Naive B cell (primary cell): ENCODE data around the gene PFKFB4. TPM values are rescaled to one million over a fixed set of nuclear protein-coding genes. Genes with fewer than 3 reads are reported as not detected.

Experiments used
- ATAC-seq, 2 donors: fragments of 150-1000 bp; cut with Tn5 transposase; 2 replicates each; pipeline ENCODE4 v1.10.0; 2021; ENCODE audit warnings: low read depth in 2 of 2, mild to moderate bottlenecking in 2 of 2, moderate library complexity in 2 of 2
- DNase-seq: peaks from one replicate; pipeline ENCODE4 v3.0.0; 2022
- H3K27ac Mint-ChIP-seq, 6 donors: one replicate each; pipeline ENCODE4 v1.8.0; 2020 to 2022; ENCODE audit warnings: mild to moderate bottlenecking in 6 of 6, mixed read lengths in 6 of 6, moderate library complexity in 5 of 6, inconsistent platforms in 2 of 6
- H3K27me3 Mint-ChIP-seq, 3 donors: one replicate each; pipeline ENCODE4 v1.8.0; 2021 to 2022; ENCODE audit warnings: mixed read lengths in 3 of 3, mild to moderate bottlenecking in 1 of 3
- H3K36me3 Mint-ChIP-seq, 2 donors: one replicate each; pipeline ENCODE4 v1.8.0; 2020 to 2022; ENCODE audit warnings: mixed read lengths in 2 of 2, inconsistent platforms in 1 of 2, mild to moderate bottlenecking in 1 of 2
- H3K4me1 Mint-ChIP-seq, 3 donors: one replicate each; pipeline ENCODE4 v1.8.0; 2020 to 2022; ENCODE audit warnings: mixed read lengths in 3 of 3, inconsistent platforms in 1 of 3, mild to moderate bottlenecking in 1 of 3, moderate library complexity in 1 of 3
- H3K4me3 Mint-ChIP-seq, 8 donors: one replicate each; pipeline ENCODE4 v1.8.0; 2020 to 2022; ENCODE audit warnings: mild to moderate bottlenecking in 8 of 8, mixed read lengths in 8 of 8, moderate library complexity in 8 of 8, inconsistent platforms in 2 of 8
- H3K9me3 Mint-ChIP-seq, 7 donors: one replicate each; pipeline ENCODE4 v1.8.0; 2020 to 2022; ENCODE audit warnings: mixed read lengths in 7 of 7, mild to moderate bottlenecking in 5 of 7, inconsistent platforms in 2 of 7, moderate library complexity in 1 of 7
- polyA plus RNA-seq, 6 donors: library from polyadenylated mRNA; unstranded; fragments of 300-500 nt; fragmentation: Illumina TruSeq; gene quantifications; one replicate each; pipeline ENCODE4 v1.2.3, GENCODE V29; 2021; ENCODE audit warnings: low read depth in 6 of 6

The PFKFB4 gene
- polyA plus RNA-seq, 6 donors from 2014 or later, result 0.60 to 1.7 (median 0.73) TPM; not detected in 1

- H3K27me3 Mint-ChIP-seq, result no peaks in the 10 kb centered on the region
- H3K36me3 Mint-ChIP-seq, result no peaks in the 10 kb centered on the region
- H3K4me3 Mint-ChIP-seq, result no peak overlapping the region
- H3K9me3 Mint-ChIP-seq, result peaks cover 0 to 1% (median 0%) of the 10 kb centered on the region in 7 donors
- ATAC-seq (no peak), DNase-seq (no peak)
- no peaks in the 10 kb centered on the region for H3K4me1 Mint-ChIP-seq
- peak overlapping the region in 2 of 6 donors; percentile 19 to 30 for H3K27ac Mint-ChIP-seq
Observed at GRCh38 chr3:48528048-48528447, 28.6 kb downstream of the PFKFB4 start.

DNA sequence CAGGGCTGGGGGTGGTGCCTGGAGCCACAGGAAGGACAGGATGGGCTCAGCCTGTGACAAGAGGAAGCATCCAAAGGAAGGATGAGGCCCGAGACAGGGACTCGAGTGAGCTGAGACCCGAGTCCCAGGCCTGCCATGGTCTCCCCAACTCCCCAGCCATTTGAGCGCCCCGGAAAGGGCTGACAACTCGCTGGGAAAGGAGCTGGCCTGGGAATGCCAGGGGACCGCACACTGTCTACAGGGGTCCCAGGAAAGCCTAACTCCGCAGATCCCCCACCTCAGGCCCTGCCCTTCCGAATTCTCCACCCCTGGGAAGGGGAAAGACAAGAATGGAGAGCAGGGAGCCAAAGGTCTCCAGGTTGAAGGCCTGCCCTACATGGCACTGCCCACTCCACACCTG, 31.6 kb downstream of the PFKFB4 start:
- no peaks in the 10 kb centered on the region for H3K4me1 Mint-ChIP-seq
- H3K27ac Mint-ChIP-seq, result no peak overlapping the region
- H3K27me3 Mint-ChIP-seq, result no peaks in the 10 kb centered on the region
- H3K36me3 Mint-ChIP-seq, result no peaks in the 10 kb centered on the region
- no peak overlapping the region for H3K4me3 Mint-ChIP-seq
- no peaks in the 10 kb centered on the region for H3K9me3 Mint-ChIP-seq
- ATAC-seq (no peak), DNase-seq (no peak)

- Mint-ChIP-seq H3K4me1 (no peaks in the 10 kb centered on the region), H3K36me3 (no peaks in the 10 kb centered on the region), H3K27ac (no peak overlapping the region), H3K27me3 (no peaks in the 10 kb centered on the region), H3K4me3 (no peak overlapping the region), H3K9me3 (no peaks in the 10 kb centered on the region)
- no peak for DNase-seq
- no peak for ATAC-seq
Observed at GRCh38 chr3:48521635-48522034, 35.0 kb downstream of the PFKFB4 start.

DNA sequence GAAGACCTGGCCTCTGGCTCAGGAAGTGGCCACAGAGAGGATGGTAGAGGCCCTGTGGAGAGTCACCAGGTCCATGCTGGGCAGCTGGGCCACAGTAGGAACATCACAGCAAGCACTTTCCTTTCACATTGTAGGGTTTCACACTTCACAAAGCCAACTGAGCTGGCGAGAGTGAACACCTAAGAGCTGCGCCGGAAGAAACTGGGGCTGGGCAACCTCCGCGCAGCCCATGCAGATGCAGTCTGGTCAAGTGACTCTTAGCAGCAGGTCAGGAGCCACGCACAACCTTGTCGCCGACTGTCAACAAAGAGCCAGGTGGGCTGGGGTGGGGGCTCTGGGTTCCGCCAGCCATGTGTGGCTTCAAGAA, 37.3 kb downstream of the PFKFB4 start:
- Mint-ChIP-seq H3K27ac (no peak overlapping the region), H3K4me3 (no peak overlapping the region), H3K9me3 (no peaks in the 10 kb centered on the region), H3K27me3 (no peaks in the 10 kb centered on the region), H3K36me3 (no peaks in the 10 kb centered on the region), H3K4me1 (peaks cover 0 to 8% (median 7%) of the 10 kb centered on the region in 3 donors)
- DNase-seq, result no peak
- no peak for ATAC-seq

GRCh38 chr3:48518638-48519276, 37.8 kb downstream of the PFKFB4 start:
- Mint-ChIP-seq H3K4me1 (peaks cover 0 to 9% (median 7%) of the 10 kb centered on the region in 3 donors), H3K36me3 (no peaks in the 10 kb centered on the region), H3K27me3 (no peaks in the 10 kb centered on the region), H3K4me3 (no peak overlapping the region), H3K9me3 (no peaks in the 10 kb centered on the region), H3K27ac (no peak overlapping the region)
- DNase-seq (no peak), ATAC-seq (no peak)

GRCh38 chr3:48518069-48518468, 38.5 kb downstream of the PFKFB4 start:
- Mint-ChIP-seq H3K27ac (no peak overlapping the region), H3K4me3 (no peak overlapping the region), H3K27me3 (no peaks in the 10 kb centered on the region), H3K9me3 (no peaks in the 10 kb centered on the region), H3K4me1 (peaks cover 0 to 9% (median 7%) of the 10 kb centered on the region in 3 donors), H3K36me3 (no peaks in the 10 kb centered on the region)
- ATAC-seq (no peak), DNase-seq (no peak)

DNA sequence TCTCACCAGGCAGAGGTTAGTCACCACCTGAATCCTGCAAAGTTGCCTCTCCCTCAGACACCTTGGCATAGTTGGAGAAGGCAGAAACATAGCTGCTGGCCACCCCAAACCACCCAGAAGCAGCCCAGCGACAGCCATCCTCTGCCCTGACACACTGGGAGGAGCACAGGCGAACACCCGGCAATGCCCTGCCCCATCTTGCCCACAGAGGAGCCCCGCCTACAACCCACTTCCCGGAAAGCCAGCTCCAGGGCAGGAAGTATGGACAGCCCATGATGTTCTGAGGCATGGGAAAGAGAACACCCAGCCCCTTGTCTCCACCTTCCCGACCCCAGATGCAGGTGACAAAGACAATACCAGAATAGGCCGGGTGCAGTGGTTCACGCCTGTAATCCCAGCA, 40.0 kb downstream of the PFKFB4 start:
- ATAC-seq (no peak), DNase-seq (no peak)
- H3K27ac Mint-ChIP-seq, result no peak overlapping the region
- H3K36me3 Mint-ChIP-seq, result no peaks in the 10 kb centered on the region
- H3K9me3 Mint-ChIP-seq, result no peaks in the 10 kb centered on the region
- no peak overlapping the region for H3K4me3 Mint-ChIP-seq
- H3K27me3 Mint-ChIP-seq, result peaks cover 0 to 1% (median under 1%) of the 10 kb centered on the region in 3 donors
- peaks cover 0 to 9% (median 7%) of the 10 kb centered on the region in 3 donors for H3K4me1 Mint-ChIP-seq

GRCh38 chr3:48514431-48515227, 42.0 kb downstream of the PFKFB4 start:
- Mint-ChIP-seq H3K27ac (peak overlapping the region in 1 of 6 donors; percentile 76), H3K4me1 (peaks cover 0 to 9% (median 7%) of the 10 kb centered on the region in 3 donors)

DNA sequence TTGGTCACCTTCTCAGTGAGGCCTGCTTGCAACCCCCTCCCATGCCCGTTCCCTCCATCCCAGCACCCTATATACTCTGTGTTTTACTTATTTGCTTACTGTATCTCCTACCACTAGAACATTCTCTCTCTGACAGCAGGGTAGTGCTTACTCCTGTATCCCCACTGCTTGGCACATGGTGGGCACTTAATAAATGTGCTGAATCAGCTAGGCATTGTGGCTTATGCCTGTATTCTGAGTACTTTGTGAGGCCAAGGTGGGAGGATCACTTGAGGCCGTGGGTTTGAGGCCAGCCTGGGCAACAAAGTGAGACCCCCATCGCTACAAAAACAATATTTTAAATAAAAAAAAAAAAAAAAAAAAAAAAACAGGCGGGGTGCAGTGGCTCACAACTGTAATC, 45.1 kb downstream of the PFKFB4 start:
- H3K9me3 Mint-ChIP-seq, result no peaks in the 10 kb centered on the region
- ATAC-seq (no peak), DNase-seq (no peak)
- H3K27ac Mint-ChIP-seq, result no peak overlapping the region
- H3K4me1 Mint-ChIP-seq, result peaks cover 6 to 20% (median 15%) of the 10 kb centered on the region in 3 donors
- peaks cover 7 to 11% (median 9%) of the 10 kb centered on the region in 3 donors for H3K27me3 Mint-ChIP-seq
- no peaks in the 10 kb centered on the region for H3K36me3 Mint-ChIP-seq
- H3K4me3 Mint-ChIP-seq, result no peak overlapping the region

More at GRCh38 chr3:48514431-48515227, 42.0 kb downstream of the PFKFB4 start:
- no peak for DNase-seq
- no peak for ATAC-seq
- Mint-ChIP-seq H3K4me3 (no peak overlapping the region), H3K9me3 (no peaks in the 10 kb centered on the region), H3K36me3 (no peaks in the 10 kb centered on the region), H3K27me3 (peaks cover 7 to 11% (median 9%) of the 10 kb centered on the region in 3 donors)

- peak; percentile 88 to 89 for ATAC-seq
- no peaks in the 10 kb centered on the region for H3K36me3 Mint-ChIP-seq
- peak; percentile 77 for DNase-seq
- peak overlapping the region in 3 of 6 donors; percentile 47 to 87 (median 82) for H3K27ac Mint-ChIP-seq
- H3K4me1 Mint-ChIP-seq, result peaks cover 14 to 40% (median 34%) of the 10 kb centered on the region in 3 donors
- no peaks in the 10 kb centered on the region for H3K9me3 Mint-ChIP-seq
- peak overlapping the region in 1 of 8 donors; percentile 81 for H3K4me3 Mint-ChIP-seq
- H3K27me3 Mint-ChIP-seq, result peaks cover 7 to 11% (median 9%) of the 10 kb centered on the region in 3 donors
Observed at GRCh38 chr3:48507256-48508061, 49.1 kb downstream of the PFKFB4 start.

DNA sequence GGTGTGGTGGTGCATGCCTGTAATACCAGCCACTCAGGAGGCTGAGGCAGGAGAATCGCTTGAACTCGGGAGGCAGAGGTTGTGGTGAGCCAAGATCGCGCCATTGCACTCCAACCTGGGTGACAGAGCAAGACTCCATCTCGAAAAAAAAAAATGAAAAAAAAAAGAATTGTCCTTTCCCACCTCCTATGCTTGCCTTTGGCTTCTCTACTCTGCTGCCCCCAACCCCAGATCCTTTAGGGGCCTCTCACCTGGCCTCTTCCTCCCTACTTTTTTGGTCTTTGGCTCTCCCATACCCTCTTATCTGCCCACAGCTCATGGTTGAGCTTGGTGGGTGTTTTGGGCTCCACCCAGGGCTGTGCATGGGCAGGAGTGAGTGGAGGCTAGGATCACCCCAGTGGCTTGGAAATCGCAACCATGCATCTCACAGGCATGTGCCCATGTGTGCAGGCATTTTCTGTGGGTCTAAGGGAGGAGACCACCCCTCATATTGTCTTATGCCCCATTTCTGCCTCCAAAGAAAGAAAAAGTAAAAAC, 50.6 kb downstream of the PFKFB4 start:
- Mint-ChIP-seq H3K27me3 (peaks cover 3 to 4% (median 4%) of the 10 kb centered on the region in 3 donors), H3K36me3 (no peaks in the 10 kb centered on the region), H3K4me1 (peaks cover 23 to 53% (median 45%) of the 10 kb centered on the region in 3 donors), H3K27ac (peak overlapping the region in 2 of 6 donors; percentile 22 to 46), H3K4me3 (peak overlapping the region in 4 of 8 donors; percentile 39 to 78 (median 56)), H3K9me3 (no peaks in the 10 kb centered on the region)
- no peak for ATAC-seq
- DNase-seq, result no peak

GRCh38 chr3:48505146-48505545, 51.5 kb downstream of the PFKFB4 start:
- Mint-ChIP-seq H3K4me1 (peaks cover 23 to 62% (median 47%) of the 10 kb centered on the region in 3 donors), H3K27ac (peak overlapping the region in 2 of 6 donors; percentile 61 to 65), H3K27me3 (no peaks in the 10 kb centered on the region), H3K36me3 (no peaks in the 10 kb centered on the region), H3K4me3 (peak overlapping the region; percentile 76 to 89 (median 87)), H3K9me3 (no peaks in the 10 kb centered on the region)
- no peak for DNase-seq
- ATAC-seq, result no peak
